GM12878 (cell line): ENCODE measurements around the gene NIN. TPM values are rescaled to one million over a fixed set of nuclear protein-coding genes. Genes with fewer than 3 reads are reported as not detected.

ENCODE experiments used
- ATAC-seq: fragments of 200-7000 bp; cut with Tn5 transposase; 3 replicates; pipeline ENCODE4 v1.9.1; 2020; ENCODE audit warnings: mild to moderate bottlenecking, moderate library complexity
- BruUV-seq: library from RNA; stranded (reverse); fragments of 400-500 nt; replicated peaks from 2 replicates; lab custom pipeline; 2021; lab: Mats Ljungman, UMichigan
- CTCF ChIA-PET: fragments of 300-600 bp; sonication (Branson Sonifier 250); formaldehyde crosslinking; extraction: SDS; loops from one replicate; lab custom pipeline; 2021; ENCODE audit warnings: inconsistent platforms; lab: Yijun Ruan, JAX
- POLR2A ChIA-PET: fragments of 350-600 bp; formaldehyde crosslinking; extraction: SDS; loops from one replicate; lab custom pipeline; 2021; ENCODE audit warnings: inconsistent platforms; lab: Charles Lee
- RAD21 ChIA-PET: fragments of 300-600 bp; sonication (Branson Sonifier 250); formaldehyde crosslinking; loops from one replicate; lab custom pipeline; 2023; ENCODE audit warnings: antibody characterized with exemption; ENCODE audit not compliant: unreplicated experiment; lab: Charles Lee
- SMC1A ChIA-PET: fragments of 300-600 bp; sonication (Branson Sonifier 250); formaldehyde crosslinking; loops from one replicate; lab custom pipeline; 2023; ENCODE audit not compliant: unreplicated experiment, uncharacterized antibody; lab: Charles Lee
- DNase-seq: peaks from one replicate; pipeline ENCODE4 v3.0.0-alpha.2; 2011; ENCODE audit warnings: low read depth, low spot score
- FAIRE-seq: peaks from 3 replicates; lab custom pipeline; 2011; peaks lifted over from hg19 to GRCh38; lab: Jason Lieb, UNC
- H2AFZ ChIP-seq: 2 replicates; pipeline ENCODE4 v1.6.0; 2011; ENCODE audit warnings: low read depth, low read length, control low read depth; ENCODE audit not compliant: control insufficient read depth
- H3K27ac ChIP-seq: 2 replicates; pipeline ENCODE4 v1.5.1; 2011; ENCODE audit warnings: control low read depth; ENCODE audit not compliant: control insufficient read depth, insufficient read depth
- H3K27me3 ChIP-seq, 2 experiments: replicated peaks in 1 of 2; 2 replicates each; pipeline versions ENCODE4 v1.6.0 to v1.6.1; 2011; ENCODE audit warnings: low read length in 1 of 2; ENCODE audit not compliant: control insufficient read depth in 2 of 2, insufficient read depth in 2 of 2
- H3K36me3 ChIP-seq, 2 experiments: 2 replicates each; pipeline ENCODE4 v1.5.1; 2011; ENCODE audit warnings: low read length in 1 of 2; ENCODE audit not compliant: control insufficient read depth in 2 of 2, insufficient read depth in 2 of 2
- H3K4me1 ChIP-seq: 2 replicates; pipeline ENCODE4 v1.6.1; 2011; ENCODE audit warnings: mild to moderate bottlenecking, low read length, moderate library complexity, mixed read lengths; ENCODE audit not compliant: control insufficient read depth, insufficient read depth
- H3K4me2 ChIP-seq: 2 replicates; pipeline ENCODE4 v1.6.0; 2011; ENCODE audit warnings: control low read depth; ENCODE audit not compliant: control insufficient read depth, insufficient read depth
- H3K4me3 ChIP-seq: fragments of 200-600 bp; sonication (generic); 2 replicates; pipeline ENCODE4 v1.5.1; 2016
- H3K79me2 ChIP-seq: 2 replicates; pipeline ENCODE4 v1.6.0; 2011; ENCODE audit warnings: low read length; ENCODE audit not compliant: control insufficient read depth, insufficient read depth
- H3K9ac ChIP-seq: 2 replicates; pipeline ENCODE4 v1.8.0; 2011; ENCODE audit warnings: low read length, control low read depth, mixed read lengths; ENCODE audit not compliant: control insufficient read depth, insufficient read depth
- H3K9me3 ChIP-seq: replicated peaks from 3 replicates; pipeline ENCODE4 v1.5.1; 2011; ENCODE audit warnings: mild to moderate bottlenecking, low read length; ENCODE audit not compliant: control insufficient read depth, insufficient read depth
- H4K20me1 ChIP-seq: 2 replicates; pipeline ENCODE4 v1.6.0; 2011; ENCODE audit not compliant: control insufficient read depth, insufficient read depth
- BCL11A ChIP-seq: IDR thresholded peaks from 2 replicates; pipeline ENCODE4 v1.6.1; 2011; ENCODE audit warnings: low read depth, low read length
- CREB1 ChIP-seq: IDR thresholded peaks from 2 replicates; pipeline ENCODE4 v1.6.1; 2012; ENCODE audit warnings: low read depth, mild to moderate bottlenecking, inconsistent platforms
- ETV6 ChIP-seq, 2 experiments: fragments of 450-650 bp in 1 of 2; IDR thresholded peaks in 1 of 2; conservative IDR thresholded peaks in 1 of 2; 2 replicates each; pipeline ENCODE4 v1.6.1; 2014; ENCODE audit warnings: antibody characterized with exemption in 1 of 2, borderline replicate concordance in 1 of 2, low read depth in 1 of 2, mild to moderate bottlenecking in 1 of 2, moderate library complexity in 1 of 2
- FOXK2 ChIP-seq: fragments of 450-650 bp; IDR thresholded peaks from 2 replicates; pipeline ENCODE4 v1.6.1; 2017; ENCODE audit warnings: mild to moderate bottlenecking, moderate library complexity
- FOXM1 ChIP-seq: IDR thresholded peaks from 2 replicates; pipeline ENCODE4 v1.6.1; 2012; ENCODE audit warnings: low read depth, mild to moderate bottlenecking, inconsistent platforms, low read length, moderate library complexity
- GATAD2B ChIP-seq: fragments of 450-650 bp; conservative IDR thresholded peaks from 2 replicates; pipeline ENCODE4 v1.6.1; 2017; ENCODE audit warnings: low read depth, mild to moderate bottlenecking, moderate library complexity
- HCFC1 ChIP-seq: fragments of 150-350 bp; IDR thresholded peaks from 2 replicates; pipeline ENCODE4 v1.6.1; 2014; ENCODE audit warnings: low read length
- RB1 ChIP-seq: fragments of 450-650 bp; formaldehyde crosslinking; IDR thresholded peaks from 2 replicates; pipeline ENCODE4 v1.6.1; 2017; ENCODE audit warnings: mild to moderate bottlenecking, borderline replicate concordance
- SREBF2 ChIP-seq: IDR thresholded peaks from 2 replicates; pipeline ENCODE4 v1.6.1; 2012; ENCODE audit warnings: mild to moderate bottlenecking, low read length
- WGBS: methylation state at CpG from one replicate; pipeline ENCODE4 v1.1.6; 2016; ENCODE audit warnings: low lambda C conversion rate; ENCODE audit not compliant: insufficient replicate concordance, insufficient coverage; ENCODE audit errors: missing lambda C conversion rate; 5-methylcytosine and 5-hydroxymethylcytosine counted together
- in situ Hi-C: fragments of 300-500 bp; cut with MboI; formaldehyde crosslinking; loops from 9 replicates; pipeline ENCODE4 v1.14.3; 2018; ENCODE audit warnings: mixed read lengths
- intact Hi-C: fragments of 100-400 bp; cut with micrococcal nuclease; formaldehyde crosslinking; loops from one replicate; pipeline ENCODE4 v1.14.2; 2022; ENCODE audit not compliant: unreplicated experiment
- polyA plus RNA-seq, 11 experiments: library from polyadenylated mRNA; depleted of rRNA in 4 of 11; unstranded in 6 of 11; stranded (reverse) in 5 of 11; fragments of >200 nt; fragmentation: Nextera tagmentation in 4 of 11; fragmentation: Illumina TruSeq in 1 of 11; extraction: Ambion mirVana in 4 of 11; extraction: Trizol in 1 of 11; gene quantifications; 1 replicate in 1 of 11; 2 replicates in 10 of 11; pipeline versions ENCODE4 v1.2.1 to v1.2.3, GENCODE V29; 2011 to 2016; ENCODE audit warnings: inconsistent platforms in 2 of 11, missing spikeins in 2 of 11, low read depth in 1 of 11
- total RNA-seq, 4 experiments: library from RNA; depleted of rRNA in 3 of 4; stranded (reverse); fragments of >200 nt in 3 of 4; fragmentation: Illumina TruSeq in 1 of 4; extraction: Trizol in 1 of 4; gene quantifications; 2 replicates each; pipeline versions ENCODE4 v1.2.1 to v1.2.3, GENCODE V29; 2013 to 2021

NIN gene
- total and polyA plus RNA-seq, 10 of the 15 experiments (the other 5 are each of a cell fraction or from before 2014, with no cell fraction given): 16.2 to 135 (median 70.3) TPM

DNA sequence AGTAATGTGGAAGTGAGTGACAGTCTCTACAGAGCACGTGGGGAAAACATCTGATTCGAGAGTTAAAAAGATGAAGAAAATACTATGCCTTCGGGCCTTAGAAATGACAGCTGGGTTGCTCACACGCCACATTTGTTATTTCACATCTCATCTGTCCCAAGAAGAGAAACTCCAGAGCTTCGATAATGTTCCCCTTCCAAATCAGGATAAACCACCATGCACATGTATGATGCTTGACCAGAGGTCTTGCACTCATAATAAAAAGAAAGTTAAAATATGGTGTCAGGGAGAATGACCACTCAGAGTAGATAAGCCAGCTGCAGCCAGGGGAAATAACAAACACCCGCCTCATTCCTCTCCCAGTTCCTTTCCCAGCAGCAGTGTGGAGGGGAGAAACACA, 34.6 kb downstream of the NIN start:
- Histone ChIP-seq H3K27ac (peak overlapping the region; percentile 60), H3K36me3 (peaks cover 8 to 26% of the 10 kb centered on the region in 2 experiments), H3K4me1 (peaks cover 72% of the 10 kb centered on the region), H3K4me2 (peak overlapping the region; percentile 47; the same call in 1 of the 2 replicates), H3K27me3 (no peaks in the 10 kb centered on the region), H3K79me2 (peaks cover 59% of the 10 kb centered on the region), H3K9ac (0 out of 2 replicates have a peak overlapping the region, but pooled peaks have one; percentile 7), H2AFZ (no peak overlapping the region), H4K20me1 (no peaks in the 10 kb centered on the region), H3K4me3 (no peak overlapping the region), H3K9me3 (no peaks in the 10 kb centered on the region)
- in situ Hi-C loops: no loop called here
- CTCF ChIA-PET: interaction anchor here (0.6 to 20.1 kb wide), 9 partner anchors 9 to 75 kb away, joined by 3 to 237 read pairs (median 4); partner anchors contain the start of gene NIN
- TF ChIP-seq FOXM1 (no peak), RB1 (no peak), CREB1 (no peak), SREBF2 (no peak), FOXK2 (no peak), ETV6 (conservative IDR thresholded peaks at IDR 0.05 in 1 of 2, IDR thresholded peaks at IDR 0.05 in 1 of 2; ENCODE audit: borderline replicate concordance in 1 of 2, low read depth in 1 of 2) (no peak), GATAD2B (no peak), HCFC1 (no peak), BCL11A (no peak)
- ATAC-seq: no peak
- no TSS peak for BruUV-seq
- SMC1A ChIA-PET: interaction anchor here (0.7 to 17.3 kb wide), 7 partner anchors 9 to 62 kb away, joined by 3 to 360 read pairs (median 4); partner anchors contain the start of gene NIN
- no peak for FAIRE-seq
- no peak for DNase-seq
- RAD21 ChIA-PET: interaction anchor here (1.1 to 1.2 kb wide), 2 partner anchors 64 to 78 kb away, joined by 4 read pairs; no protein-coding TSS in a partner anchor
- intact Hi-C loops: no loop called here
- POLR2A ChIA-PET: interaction anchor here (1.0 to 1.1 kb wide), 2 partner anchors 10 to 27 kb away, joined by 3 to 4 read pairs; no protein-coding TSS in a partner anchor
- 69% methylated on average over 6 of the region's 6 CpGs for WGBS
